HEK293 (cell line): ENCODE data around the gene POLE3.

Experiments
- HOXD13 ChIP-seq: sonication (generic); formaldehyde crosslinking; IDR thresholded peaks from 2 replicates; pipeline ENCODE4 v1.8.0; 2022; ENCODE audit warnings: missing genetic modification reagents, borderline replicate concordance
- MYNN ChIP-seq: fragments of 450-650 bp; formaldehyde crosslinking; IDR thresholded peaks from 2 replicates; pipeline ENCODE4 v1.5.1; 2016; ENCODE audit warnings: missing biosample characterization, missing genetic modification characterization, borderline replicate concordance
- RBAK ChIP-seq: fragments of 450-650 bp; formaldehyde crosslinking; IDR thresholded peaks from 2 replicates; pipeline ENCODE4 v1.5.1; 2016; ENCODE audit warnings: missing biosample characterization, missing genetic modification characterization
- SALL2 ChIP-seq: fragments of 450-650 bp; formaldehyde crosslinking; IDR thresholded peaks from 2 replicates; pipeline ENCODE4 v1.5.0; 2017; ENCODE audit warnings: missing biosample characterization, mild to moderate bottlenecking, missing genetic modification characterization, borderline replicate concordance
- SCRT1 ChIP-seq: fragments of 450-650 bp; formaldehyde crosslinking; IDR thresholded peaks from 2 replicates; pipeline ENCODE4 v1.5.1; 2016; ENCODE audit warnings: missing biosample characterization, missing genetic modification characterization, borderline replicate concordance
- SETDB1 ChIP-seq: IDR thresholded peaks from one replicate; pipeline ENCODE4 v1.6.1; 2017; ENCODE audit warnings: mild to moderate bottlenecking, low read length, moderate library complexity, mixed read lengths; ENCODE audit not compliant: insufficient read length
- YY2 ChIP-seq: fragments of 450-650 bp; formaldehyde crosslinking; IDR thresholded peaks from 2 replicates; pipeline ENCODE4 v1.5.1; 2016; ENCODE audit warnings: missing biosample characterization, missing genetic modification characterization
- ZBTB17 ChIP-seq: fragments of 450-650 bp; formaldehyde crosslinking; IDR thresholded peaks from 2 replicates; pipeline ENCODE4 v1.5.1; 2016; ENCODE audit warnings: missing biosample characterization, missing genetic modification characterization
- ZBTB20 ChIP-seq: fragments of 450-650 bp; formaldehyde crosslinking; IDR thresholded peaks from 2 replicates; pipeline ENCODE4 v1.5.1; 2016; ENCODE audit warnings: missing biosample characterization, missing genetic modification characterization
- ZNF10 ChIP-seq: fragments of 450-650 bp; formaldehyde crosslinking; IDR thresholded peaks from 2 replicates; pipeline ENCODE4 v1.5.1; 2017; ENCODE audit warnings: missing biosample characterization, missing genetic modification characterization
- ZNF148 ChIP-seq: fragments of 450-650 bp; formaldehyde crosslinking; IDR thresholded peaks from 2 replicates; pipeline ENCODE4 v1.5.0; 2017; ENCODE audit warnings: missing biosample characterization, missing genetic modification characterization, borderline replicate concordance
- ZNF2 ChIP-seq: fragments of 450-650 bp; formaldehyde crosslinking; IDR thresholded peaks from 2 replicates; pipeline ENCODE4 v1.5.1; 2016; ENCODE audit warnings: missing biosample characterization, missing genetic modification characterization
- ZNF202 ChIP-seq: fragments of 450-650 bp; formaldehyde crosslinking; IDR thresholded peaks from 2 replicates; pipeline ENCODE4 v1.5.1; 2016; ENCODE audit warnings: missing biosample characterization, missing genetic modification characterization, borderline replicate concordance
- ZNF211 ChIP-seq: fragments of 450-650 bp; formaldehyde crosslinking; IDR thresholded peaks from 2 replicates; pipeline ENCODE4 v1.5.1; 2016; ENCODE audit warnings: low read depth, missing biosample characterization, missing genetic modification characterization
- ZNF214 ChIP-seq: fragments of 450-650 bp; formaldehyde crosslinking; IDR thresholded peaks from 2 replicates; pipeline ENCODE4 v1.5.1; 2017; ENCODE audit warnings: missing biosample characterization, mild to moderate bottlenecking, missing genetic modification characterization, borderline replicate concordance
- ZNF221 ChIP-seq: fragments of 450-650 bp; formaldehyde crosslinking; IDR thresholded peaks from 2 replicates; pipeline ENCODE4 v1.5.1; 2017; ENCODE audit warnings: missing biosample characterization, missing genetic modification characterization, borderline replicate concordance
- ZNF223 ChIP-seq: fragments of 450-650 bp; formaldehyde crosslinking; IDR thresholded peaks from 2 replicates; pipeline ENCODE4 v1.5.1; 2016; ENCODE audit warnings: missing biosample characterization, missing genetic modification characterization
- ZNF239 ChIP-seq: fragments of 450-650 bp; formaldehyde crosslinking; IDR thresholded peaks from 2 replicates; pipeline ENCODE4 v1.5.1; 2016; ENCODE audit warnings: missing biosample characterization, missing genetic modification characterization
- ZNF266 ChIP-seq: fragments of 450-650 bp; formaldehyde crosslinking; IDR thresholded peaks from 2 replicates; pipeline ENCODE4 v1.5.1; 2016; ENCODE audit warnings: missing biosample characterization, missing genetic modification characterization, low read depth
- ZNF37A ChIP-seq: fragments of 450-650 bp; IDR thresholded peaks from 2 replicates; pipeline ENCODE4 v1.5.1; 2018; ENCODE audit warnings: missing biosample characterization, missing genetic modification characterization
- ZNF514 ChIP-seq: fragments of 450-650 bp; formaldehyde crosslinking; IDR thresholded peaks from 2 replicates; pipeline ENCODE4 v1.5.1; 2016; ENCODE audit warnings: missing biosample characterization, missing genetic modification characterization
- ZNF544 ChIP-seq: fragments of 450-650 bp; formaldehyde crosslinking; IDR thresholded peaks from 2 replicates; pipeline ENCODE4 v1.5.0; 2017; ENCODE audit warnings: missing biosample characterization, missing genetic modification characterization
- ZNF548 ChIP-seq: fragments of 450-650 bp; formaldehyde crosslinking; IDR thresholded peaks from 2 replicates; pipeline ENCODE4 v1.5.1; 2016; ENCODE audit warnings: missing biosample characterization, missing genetic modification characterization
- ZNF610 ChIP-seq: fragments of 450-650 bp; formaldehyde crosslinking; IDR thresholded peaks from 2 replicates; pipeline ENCODE4 v1.5.1; 2016; ENCODE audit warnings: missing biosample characterization, missing genetic modification characterization, borderline replicate concordance
- ZNF624 ChIP-seq: fragments of 450-650 bp; formaldehyde crosslinking; IDR thresholded peaks from 2 replicates; pipeline ENCODE4 v1.5.1; 2017; ENCODE audit warnings: missing biosample characterization, missing genetic modification characterization
- ZNF629 ChIP-seq: fragments of 450-650 bp; formaldehyde crosslinking; IDR thresholded peaks from 2 replicates; pipeline ENCODE4 v1.5.1; 2017; ENCODE audit warnings: missing biosample characterization, missing genetic modification characterization
- ZNF707 ChIP-seq: fragments of 450-650 bp; formaldehyde crosslinking; IDR thresholded peaks from 2 replicates; pipeline ENCODE4 v1.5.1; 2016; ENCODE audit warnings: missing biosample characterization, missing genetic modification characterization
- ZNF837 ChIP-seq: fragments of 450-650 bp; formaldehyde crosslinking; IDR thresholded peaks from 2 replicates; pipeline ENCODE4 v1.5.1; 2016; ENCODE audit warnings: missing biosample characterization, missing genetic modification characterization
- ZSCAN5A ChIP-seq: fragments of 450-650 bp; formaldehyde crosslinking; IDR thresholded peaks from 2 replicates; pipeline ENCODE4 v1.5.1; 2016; ENCODE audit warnings: missing biosample characterization, missing genetic modification characterization
- TF ChIP-seq, protein P1 (sequence below): fragments of 450-650 bp; formaldehyde crosslinking; IDR thresholded peaks from 2 replicates; pipeline ENCODE4 v1.5.1; 2016; ENCODE audit warnings: missing biosample characterization, missing genetic modification characterization
- TF ChIP-seq, protein P2 (sequence below): fragments of 450-650 bp; formaldehyde crosslinking; IDR thresholded peaks from 2 replicates; pipeline ENCODE4 v1.5.1; 2016; ENCODE audit warnings: missing biosample characterization, missing genetic modification characterization
- TF ChIP-seq, protein P3 (sequence below): fragments of 450-650 bp; formaldehyde crosslinking; IDR thresholded peaks from 2 replicates; pipeline ENCODE4 v1.5.1; 2016; ENCODE audit warnings: missing biosample characterization, missing genetic modification characterization

POLE3 gene

GRCh38 chr9:113410207-113410864 is at the start of gene POLE3, which contains the start of gene C9orf43 (continued):
- TF ChIP-seq ZNF148 (tag by site-specific recombination) (no peak), ZNF214 (tag by site-specific recombination) (no peak), ZNF837 (no peak), ZNF37A (tag by site-specific recombination) (no peak), YY2 (tag by site-specific recombination) (peak; percentile 64; the same call in 1 of the 2 replicates), ZNF624 (no peak), MYNN (tag by site-specific recombination) (no peak; the same call in 1 of the 2 replicates), SETDB1 (no peak), ZBTB17 (peak; percentile 29; the same call in 1 of the 2 replicates), ZSCAN5A (tag by site-specific recombination) (no peak), ZNF239 (tag by site-specific recombination) (no peak), ZNF211 (tag by site-specific recombination) (no peak), ZNF548 (tag by site-specific recombination) (no peak), ZNF10 (no peak), RBAK (tag by site-specific recombination) (no peak), ZNF514 (tag by site-specific recombination) (no peak), ZNF223 (tag by site-specific recombination) (no peak), ZNF544 (tag by site-specific recombination) (no peak), ZNF2 (tag by site-specific recombination) (no peak), SALL2 (tag by site-specific recombination) (no peak), ZNF629 (tag by site-specific recombination) (peak; percentile 83), ZNF610 (tag by site-specific recombination) (peak; percentile 63; the same call in 1 of the 2 replicates), SCRT1 (tag by site-specific recombination) (no peak), HOXD13 (CRISPR knock-in tag) (0 out of 2 replicates have a peak, but pooled peaks have one; percentile 11), ZBTB20 (tag by site-specific recombination) (no peak; the same call in 1 of the 2 replicates), ZNF202 (tag by site-specific recombination) (no peak), ZNF266 (tag by site-specific recombination) (no peak), ZNF221 (tag by site-specific recombination) (no peak), ZNF707 (tag by site-specific recombination) (no peak)
- TF ChIP-seq, protein P1, sequence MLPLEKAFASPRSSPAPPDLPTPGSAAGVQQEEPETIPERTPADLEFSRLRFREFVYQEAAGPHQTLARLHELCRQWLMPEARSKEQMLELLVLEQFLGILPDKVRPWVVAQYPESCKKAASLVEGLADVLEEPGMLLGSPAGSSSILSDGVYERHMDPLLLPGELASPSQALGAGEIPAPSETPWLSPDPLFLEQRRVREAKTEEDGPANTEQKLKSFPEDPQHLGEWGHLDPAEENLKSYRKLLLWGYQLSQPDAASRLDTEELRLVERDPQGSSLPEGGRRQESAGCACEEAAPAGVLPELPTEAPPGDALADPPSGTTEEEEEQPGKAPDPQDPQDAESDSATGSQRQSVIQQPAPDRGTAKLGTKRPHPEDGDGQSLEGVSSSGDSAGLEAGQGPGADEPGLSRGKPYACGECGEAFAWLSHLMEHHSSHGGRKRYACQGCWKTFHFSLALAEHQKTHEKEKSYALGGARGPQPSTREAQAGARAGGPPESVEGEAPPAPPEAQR (tag by site-specific recombination) = no peak
- TF ChIP-seq, protein P2, sequence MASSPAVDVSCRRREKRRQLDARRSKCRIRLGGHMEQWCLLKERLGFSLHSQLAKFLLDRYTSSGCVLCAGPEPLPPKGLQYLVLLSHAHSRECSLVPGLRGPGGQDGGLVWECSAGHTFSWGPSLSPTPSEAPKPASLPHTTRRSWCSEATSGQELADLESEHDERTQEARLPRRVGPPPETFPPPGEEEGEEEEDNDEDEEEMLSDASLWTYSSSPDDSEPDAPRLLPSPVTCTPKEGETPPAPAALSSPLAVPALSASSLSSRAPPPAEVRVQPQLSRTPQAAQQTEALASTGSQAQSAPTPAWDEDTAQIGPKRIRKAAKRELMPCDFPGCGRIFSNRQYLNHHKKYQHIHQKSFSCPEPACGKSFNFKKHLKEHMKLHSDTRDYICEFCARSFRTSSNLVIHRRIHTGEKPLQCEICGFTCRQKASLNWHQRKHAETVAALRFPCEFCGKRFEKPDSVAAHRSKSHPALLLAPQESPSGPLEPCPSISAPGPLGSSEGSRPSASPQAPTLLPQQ = peak; percentile 91
- TF ChIP-seq, protein P3, sequence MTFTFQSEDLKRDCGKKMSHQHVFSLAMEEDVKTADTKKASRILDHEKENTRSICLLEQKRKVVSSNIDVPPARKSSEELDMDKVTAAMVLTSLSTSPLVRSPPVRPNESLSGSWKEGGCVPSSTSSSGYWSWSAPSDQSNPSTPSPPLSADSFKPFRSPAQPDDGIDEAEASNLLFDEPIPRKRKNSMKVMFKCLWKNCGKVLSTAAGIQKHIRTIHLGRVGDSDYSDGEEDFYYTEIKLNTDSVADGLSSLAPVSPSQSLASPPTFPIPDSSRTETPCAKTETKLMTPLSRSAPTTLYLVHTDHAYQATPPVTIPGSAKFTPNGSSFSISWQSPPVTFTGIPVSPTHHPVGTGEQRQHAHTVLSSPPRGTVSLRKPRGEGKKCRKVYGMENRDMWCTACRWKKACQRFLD (tag by site-specific recombination) = no peak
